ENCODE results near the gene THOC7. TPM values are rescaled to one million over a fixed set of nuclear protein-coding genes. Genes with fewer than 3 reads are reported as not detected.

The THOC7 gene
- total RNA-seq: 10 to 100 TPM; 39.2 to 68.7 (median 41.8) TPM

DNA sequence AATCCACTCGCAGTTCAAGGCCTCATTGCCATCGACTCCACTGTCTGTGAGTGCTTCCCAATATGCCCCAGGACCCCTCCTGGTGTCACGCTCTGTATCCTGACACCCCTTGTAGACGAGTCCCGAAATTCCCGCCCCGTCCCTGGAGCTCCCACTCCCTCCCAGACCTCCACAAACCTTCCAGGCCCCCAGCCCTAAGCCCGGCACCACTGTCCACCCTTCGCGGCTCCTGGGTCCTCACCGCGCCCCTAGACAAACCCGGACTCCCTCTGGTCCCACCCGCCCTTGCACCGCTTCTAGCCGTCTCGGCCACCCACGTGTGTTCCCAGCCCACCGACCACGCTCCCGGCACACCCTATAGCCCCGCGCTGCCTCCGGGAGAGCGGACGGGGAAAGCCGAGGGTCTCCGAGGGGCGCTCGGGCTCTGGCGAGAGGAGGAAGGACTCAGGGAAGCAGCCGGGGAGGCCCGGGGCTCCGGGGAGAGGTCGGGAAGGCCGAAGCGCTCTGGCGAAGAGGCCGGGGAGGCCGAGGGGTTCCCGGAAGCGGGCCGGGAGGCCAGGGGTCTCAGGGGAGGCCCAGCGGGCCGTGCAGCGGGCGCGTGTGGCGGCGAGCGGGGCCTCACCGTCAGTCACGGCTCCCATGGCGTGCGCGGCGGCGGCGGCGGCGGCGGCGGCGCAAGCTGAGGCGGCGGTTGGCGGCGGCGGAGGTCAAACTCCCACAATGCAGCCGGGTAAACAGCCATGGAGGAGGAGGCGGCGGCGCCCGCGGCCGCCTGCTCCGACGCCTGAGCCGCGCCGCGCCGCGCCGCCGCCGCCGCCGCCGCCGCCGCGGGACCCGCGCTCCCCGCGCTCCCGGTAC is at the start of gene THOC7, which contains the start of gene ATXN7:
Gene THOC7 (minus strand): TSS at position 656 of the 858 bp plus-strand sequence. CDS start 15 bp downstream, at position 641.
Gene ATXN7 (plus strand): TSS at position 718 of the 858 bp plus-strand sequence. CDS start 48,732 bp downstream, outside the sequence.
- DNase-seq (ENCODE audit: low spot score) (no peak), ATAC-seq (ENCODE audit: low FRiP score) (peak; percentile 67)
- TF ChIP-seq CTCF (IDR thresholded peaks at IDR 0.05): no peak

DNA sequence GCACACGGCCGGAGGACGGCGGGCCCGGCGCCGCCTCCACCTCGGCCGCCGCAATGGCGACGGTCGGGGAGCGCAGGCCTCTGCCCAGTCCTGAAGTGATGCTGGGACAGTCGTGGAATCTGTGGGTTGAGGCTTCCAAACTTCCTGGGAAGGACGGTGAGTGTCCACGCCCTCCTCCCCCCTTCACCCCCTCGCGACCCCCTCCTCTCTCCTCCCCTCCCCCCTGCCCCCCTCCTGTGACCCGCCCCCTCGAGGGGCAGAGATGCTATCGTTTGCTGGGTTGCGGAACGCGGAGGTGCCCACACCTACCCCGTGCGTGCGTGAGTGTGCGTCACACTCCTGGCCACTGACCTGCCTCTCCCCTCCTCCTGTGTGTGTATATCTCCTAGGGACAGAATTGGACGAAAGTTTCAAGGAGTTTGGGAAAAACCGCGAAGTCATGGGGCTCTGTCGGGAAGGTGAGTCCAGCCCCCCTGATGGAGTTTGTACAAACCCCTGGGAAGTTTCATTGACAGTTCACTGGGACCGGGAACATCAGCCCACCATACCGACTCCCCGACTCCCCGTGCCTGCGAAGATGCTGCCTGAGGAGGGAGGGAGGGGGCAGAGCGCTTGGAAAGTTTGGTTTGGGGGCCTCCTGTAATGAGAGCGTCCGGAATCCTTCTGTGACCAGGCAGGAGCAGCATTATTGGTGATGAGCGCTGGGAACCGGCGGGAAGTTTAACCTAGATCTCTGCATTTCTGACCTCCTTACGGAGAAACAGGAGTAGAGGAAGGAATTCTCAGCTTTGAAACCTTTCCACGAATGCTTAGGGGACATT is 49.4 kb upstream of the THOC7 start:
- TF ChIP-seq CTCF (IDR thresholded peaks at IDR 0.05): no peak
- ATAC-seq (ENCODE audit: low FRiP score) (peak; percentile 79), DNase-seq (ENCODE audit: low spot score) (peak; percentile 44)

DNA sequence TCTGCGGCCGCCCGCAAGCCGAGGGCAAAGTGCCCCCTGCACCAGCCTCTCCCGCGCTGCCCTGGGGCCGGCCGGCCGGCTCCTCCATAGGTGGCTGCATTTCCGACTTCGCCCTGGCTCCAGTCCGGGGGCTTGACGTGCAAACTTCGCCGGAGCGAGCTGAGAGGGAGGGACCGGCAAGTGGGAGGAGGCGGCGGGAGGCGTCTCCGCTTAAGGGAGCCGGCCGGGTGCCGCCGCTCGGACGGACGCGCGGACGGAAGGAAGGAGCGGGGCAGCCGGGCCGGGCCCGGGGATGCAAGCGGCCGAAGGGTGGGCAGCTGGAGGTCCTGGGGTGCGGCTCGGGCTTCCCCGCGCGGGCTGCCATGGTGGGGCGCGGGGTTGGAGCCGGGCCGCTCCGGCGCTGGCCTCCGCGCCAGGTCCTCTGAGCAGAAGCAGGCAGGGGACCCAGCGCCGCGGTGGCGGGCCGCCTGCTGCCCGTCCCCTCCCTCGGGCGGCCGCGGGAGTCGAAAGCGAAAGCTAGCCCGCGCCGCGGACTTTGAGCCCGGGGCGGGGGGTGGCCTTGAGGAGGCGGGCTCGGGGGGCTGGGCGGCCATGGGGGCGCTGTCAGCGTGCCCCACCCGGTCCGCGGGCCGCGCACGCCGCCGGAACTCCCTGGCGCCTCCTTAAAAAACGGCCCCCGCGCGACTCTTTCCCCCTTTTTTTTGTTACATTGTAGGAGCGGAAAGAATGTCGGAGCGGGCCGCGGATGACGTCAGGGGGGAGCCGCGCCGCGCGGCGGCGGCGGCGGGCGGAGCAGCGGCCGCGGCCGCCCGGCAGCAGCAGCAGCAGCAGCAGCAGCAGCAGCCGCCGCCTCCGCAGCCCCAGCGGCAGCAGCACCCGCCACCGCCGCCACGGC is 48.5 kb upstream of the THOC7 start, which contains the start of gene SCAANT1:
Gene SCAANT1 (minus strand): TSS at position 511 of the 895 bp plus-strand sequence.
- TF ChIP-seq CTCF (IDR thresholded peaks at IDR 0.05): no peak

GRCh38 chr3:63911509-63911872 is 47.9 kb upstream of the THOC7 start:
- peak; percentile 13 for ATAC-seq (ENCODE audit: low FRiP score)
- TF ChIP-seq CTCF (IDR thresholded peaks at IDR 0.05): no peak
- DNase-seq (ENCODE audit: low spot score): no peak

More for the DNA sequence above, 48.5 kb upstream of the THOC7 start, which contains the start of gene SCAANT1:
- peak; percentile 57 for DNase-seq (ENCODE audit: low spot score)
- ATAC-seq (ENCODE audit: low FRiP score): peak; percentile 93

- ATAC-seq (ENCODE audit: low FRiP score): no peak
- no peak for TF ChIP-seq CTCF (IDR thresholded peaks at IDR 0.05)
- no peak for DNase-seq (ENCODE audit: low spot score)
Observed at GRCh38 chr3:63910891-63911290, 47.3 kb upstream of the THOC7 start.

DNA sequence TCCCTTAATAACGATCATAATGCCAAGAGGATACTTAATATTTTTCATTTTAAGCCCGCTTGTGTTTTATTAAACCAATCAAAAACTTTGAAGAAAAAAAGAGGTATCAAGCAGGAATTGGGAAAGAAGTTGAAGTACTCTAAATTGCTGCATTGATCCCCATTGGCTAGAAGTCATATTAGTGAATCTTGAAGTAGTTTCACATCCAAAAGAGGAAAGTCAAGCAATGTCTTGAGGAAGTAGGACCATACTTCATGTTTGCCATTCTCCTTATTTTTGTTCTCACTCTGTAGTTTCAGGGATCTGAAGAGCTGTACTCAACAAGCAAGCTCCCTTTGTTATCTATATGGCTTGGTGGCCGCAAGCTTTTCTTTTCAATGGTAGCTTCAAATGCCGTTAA is 46.4 kb upstream of the THOC7 start:
- DNase-seq (ENCODE audit: low spot score): no peak
- ATAC-seq (ENCODE audit: low FRiP score): no peak
- TF ChIP-seq CTCF (IDR thresholded peaks at IDR 0.05): no peak

All from omental fat pad (tissue), 4 donors.